HUES48 (cell line): ENCODE results near the gene MYO10.

ENCODE experiments used
- H3K27ac ChIP-seq: one replicate; pipeline ENCODE4 v1.7.0; 2013; ENCODE audit warnings: low read depth, low read length, inconsistent platforms
- H3K27me3 ChIP-seq: 2 replicates; pipeline ENCODE4 v1.6.1; 2013; ENCODE audit warnings: mild to moderate bottlenecking, low read length; ENCODE audit not compliant: control insufficient read depth, insufficient read depth
- H3K36me3 ChIP-seq: 2 replicates; pipeline ENCODE4 v1.6.1; 2013; ENCODE audit warnings: low read length; ENCODE audit not compliant: control insufficient read depth, insufficient read depth
- H3K4me1 ChIP-seq: 2 replicates; pipeline ENCODE4 v1.6.1; 2013; ENCODE audit warnings: mild to moderate bottlenecking, low read length; ENCODE audit not compliant: control insufficient read depth, insufficient read depth
- H3K4me3 ChIP-seq: 2 replicates; pipeline ENCODE4 v1.5.1; 2013; ENCODE audit warnings: mild to moderate bottlenecking, low read depth, low read length
- H3K9ac ChIP-seq: 2 replicates; pipeline ENCODE4 v1.6.1; 2013; ENCODE audit warnings: mild to moderate bottlenecking, low read depth, low read length, moderate library complexity
- H3K9me3 ChIP-seq: 2 replicates; pipeline ENCODE4 v1.6.1; 2013; ENCODE audit warnings: low read length; ENCODE audit not compliant: control insufficient read depth, insufficient read depth

Gene MYO10

GRCh38 chr5:16679863-16680262 lies 256.2 kb downstream of the MYO10 start:
- Histone ChIP-seq H3K9ac (no peak overlapping the region), H3K9me3 (no peaks in the 10 kb centered on the region), H3K4me3 (no peak overlapping the region), H3K4me1 (no peaks in the 10 kb centered on the region), H3K36me3 (peaks cover 96% of the 10 kb centered on the region), H3K27me3 (no peaks in the 10 kb centered on the region), H3K27ac (no peak overlapping the region)

GRCh38 chr5:16679190-16679589 lies 256.9 kb downstream of the MYO10 start:
- H3K27ac ChIP-seq = no peak overlapping the region
- no peak overlapping the region for H3K9ac ChIP-seq
- no peaks in the 10 kb centered on the region for H3K4me1 ChIP-seq
- no peaks in the 10 kb centered on the region for H3K9me3 ChIP-seq
- H3K36me3 ChIP-seq = peaks cover 96% of the 10 kb centered on the region
- H3K27me3 ChIP-seq = no peaks in the 10 kb centered on the region
- H3K4me3 ChIP-seq = no peak overlapping the region

GRCh38 chr5:16675806-16676205 lies 260.3 kb downstream of the MYO10 start:
- Histone ChIP-seq H3K9me3 (no peaks in the 10 kb centered on the region), H3K4me3 (no peak overlapping the region), H3K36me3 (peaks cover 95% of the 10 kb centered on the region), H3K4me1 (no peaks in the 10 kb centered on the region), H3K27ac (no peak overlapping the region), H3K27me3 (no peaks in the 10 kb centered on the region), H3K9ac (no peak overlapping the region)

DNA sequence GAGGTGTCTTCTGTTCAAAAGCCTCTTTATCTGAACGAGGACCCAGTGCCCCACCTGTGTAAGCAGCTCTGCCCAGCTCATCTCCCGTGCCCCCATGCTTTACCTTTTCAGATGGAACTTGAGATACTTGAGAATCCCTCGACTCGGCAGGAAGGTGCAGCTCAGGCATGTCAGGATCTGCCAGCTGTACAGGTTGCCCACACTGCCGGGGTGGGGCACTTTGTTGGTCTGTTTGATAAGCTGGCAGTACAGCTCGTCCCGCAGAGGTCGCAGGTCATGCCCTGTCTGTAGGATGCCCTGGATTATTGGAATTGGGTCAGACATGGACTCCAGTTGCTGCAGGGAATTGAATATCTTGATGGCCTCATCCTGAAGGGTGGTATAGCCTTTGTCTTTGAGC lies 261.3 kb downstream of the MYO10 start:
- Histone ChIP-seq H3K27me3 (no peaks in the 10 kb centered on the region), H3K9ac (no peak overlapping the region), H3K9me3 (no peaks in the 10 kb centered on the region), H3K4me3 (no peak overlapping the region), H3K36me3 (peaks cover 95% of the 10 kb centered on the region), H3K4me1 (no peaks in the 10 kb centered on the region), H3K27ac (no peak overlapping the region)

- Histone ChIP-seq H3K9me3 (no peaks in the 10 kb centered on the region), H3K27ac (no peak overlapping the region), H3K27me3 (no peaks in the 10 kb centered on the region), H3K36me3 (peaks cover 95% of the 10 kb centered on the region), H3K4me3 (no peak overlapping the region), H3K4me1 (no peaks in the 10 kb centered on the region), H3K9ac (no peak overlapping the region)
Measured at GRCh38 chr5:16673241-16674201, 262.6 kb downstream of the MYO10 start.

- Histone ChIP-seq H3K9ac (no peak overlapping the region), H3K4me1 (no peaks in the 10 kb centered on the region), H3K9me3 (no peaks in the 10 kb centered on the region), H3K27ac (no peak overlapping the region), H3K27me3 (no peaks in the 10 kb centered on the region), H3K4me3 (no peak overlapping the region), H3K36me3 (peaks cover 99% of the 10 kb centered on the region)
Measured at GRCh38 chr5:16671208-16671607, 264.9 kb downstream of the MYO10 start.

- Histone ChIP-seq H3K4me3 (no peak overlapping the region), H3K36me3 (peaks cover 98% of the 10 kb centered on the region), H3K9ac (no peak overlapping the region), H3K27ac (no peak overlapping the region), H3K9me3 (no peaks in the 10 kb centered on the region), H3K4me1 (no peaks in the 10 kb centered on the region), H3K27me3 (no peaks in the 10 kb centered on the region)
Measured at GRCh38 chr5:16669776-16670175, 266.3 kb downstream of the MYO10 start.

DNA sequence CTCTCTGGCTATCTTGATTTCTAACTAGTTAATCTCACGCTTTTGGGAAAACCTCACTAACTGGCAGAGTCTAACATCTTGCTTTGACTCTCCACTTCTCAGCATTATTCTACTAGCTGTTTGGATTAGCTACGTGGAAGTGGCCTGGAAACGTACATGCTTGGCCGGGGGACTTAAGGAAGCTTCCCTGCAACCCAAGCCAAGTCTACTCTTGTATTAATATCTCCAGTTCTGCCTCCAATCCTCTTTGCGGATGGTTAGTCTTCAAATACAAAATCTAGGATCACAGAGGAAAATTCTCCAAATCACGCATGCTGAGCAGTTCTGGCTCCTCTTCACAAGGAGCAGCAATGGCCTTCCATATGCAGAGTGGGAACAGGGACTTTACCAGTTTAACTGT lies 267.5 kb downstream of the MYO10 start:
- Histone ChIP-seq H3K4me1 (no peaks in the 10 kb centered on the region), H3K4me3 (no peak overlapping the region), H3K27ac (no peak overlapping the region), H3K36me3 (peaks cover 97% of the 10 kb centered on the region), H3K9me3 (no peaks in the 10 kb centered on the region), H3K9ac (no peak overlapping the region), H3K27me3 (no peaks in the 10 kb centered on the region)

- Histone ChIP-seq H3K36me3 (peaks cover 92% of the 10 kb centered on the region), H3K4me1 (no peaks in the 10 kb centered on the region), H3K4me3 (no peak overlapping the region), H3K9ac (no peak overlapping the region), H3K27ac (no peak overlapping the region), H3K27me3 (no peaks in the 10 kb centered on the region), H3K9me3 (no peaks in the 10 kb centered on the region)
Measured at GRCh38 chr5:16668194-16668593, 267.9 kb downstream of the MYO10 start.

DNA sequence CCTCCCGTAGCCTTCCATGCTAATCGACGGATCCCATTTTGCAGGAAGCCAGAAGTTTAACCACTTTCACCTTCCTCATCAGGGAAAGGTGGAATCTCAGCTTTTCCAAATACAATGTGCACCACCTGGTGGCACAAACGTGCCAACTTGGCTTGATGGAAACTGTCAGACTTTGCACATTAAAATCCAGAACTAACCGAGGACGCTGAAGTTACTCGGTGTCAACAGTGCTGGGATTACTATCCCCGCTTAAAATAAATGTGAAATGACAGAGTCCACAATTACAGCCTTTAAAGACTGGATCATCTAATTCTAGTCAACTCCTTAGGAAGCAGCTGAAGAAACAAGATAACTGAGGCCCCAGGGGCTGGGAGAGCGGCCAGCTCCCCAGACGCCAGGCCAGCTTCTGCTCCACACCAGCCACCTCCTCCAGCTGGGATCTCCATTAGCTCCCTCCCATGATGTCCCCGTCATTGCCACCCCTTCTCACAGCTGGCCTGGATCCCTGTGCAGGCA lies 269.1 kb downstream of the MYO10 start:
- Histone ChIP-seq H3K9me3 (no peaks in the 10 kb centered on the region), H3K4me3 (no peak overlapping the region), H3K4me1 (no peaks in the 10 kb centered on the region), H3K9ac (no peak overlapping the region), H3K27me3 (no peaks in the 10 kb centered on the region), H3K27ac (no peak overlapping the region), H3K36me3 (peaks cover 80% of the 10 kb centered on the region)

- Histone ChIP-seq H3K27ac (no peak overlapping the region), H3K4me1 (no peaks in the 10 kb centered on the region), H3K9ac (no peak overlapping the region), H3K27me3 (no peaks in the 10 kb centered on the region), H3K36me3 (peaks cover 74% of the 10 kb centered on the region), H3K4me3 (no peak overlapping the region), H3K9me3 (no peaks in the 10 kb centered on the region)
Measured at GRCh38 chr5:16666130-16666882, 269.8 kb downstream of the MYO10 start.
